Mesothelial cell of epicardium (in vitro differentiated cells): Measurements from ENCODE around the gene NPAS2. TPM values are rescaled to one million over a fixed set of nuclear protein-coding genes. Genes with fewer than 3 reads are reported as not detected.

ENCODE experiments used
- DNase-seq, 2 experiments: peaks; one replicate each; pipeline ENCODE4 v3.0.0; 2021; ENCODE audit warnings: low spot score in 2 of 2; ENCODE audit not compliant: unreplicated experiment in 2 of 2
- H3K27ac Mint-ChIP-seq: 2 replicates; pipeline ENCODE4 v1.8.0; 2021; ENCODE audit warnings: mixed read lengths
- H3K27me3 Mint-ChIP-seq: 2 replicates; pipeline ENCODE4 v1.8.0; 2021; ENCODE audit warnings: low read depth, mixed read lengths
- H3K36me3 Mint-ChIP-seq: 2 replicates; pipeline ENCODE4 v1.8.0; 2021; ENCODE audit warnings: mixed read lengths
- H3K4me1 Mint-ChIP-seq: 2 replicates; pipeline ENCODE4 v1.8.0; 2021; ENCODE audit warnings: mixed read lengths
- H3K4me3 Mint-ChIP-seq: 2 replicates; pipeline ENCODE4 v1.8.0; 2021; ENCODE audit warnings: mild to moderate bottlenecking, moderate library complexity, mixed read lengths
- H3K9me3 Mint-ChIP-seq: 2 replicates; pipeline ENCODE4 v1.8.0; 2021; ENCODE audit warnings: mixed read lengths
- CTCF ChIP-seq: fragments of 200-600 bp; sonication (generic); IDR thresholded peaks from one replicate; pipeline ENCODE4 v1.5.0; 2021; ENCODE audit warnings: antibody characterized with exemption; ENCODE audit not compliant: unreplicated experiment
- total RNA-seq: library from RNA; stranded (reverse); gene quantifications from 3 replicates; pipeline ENCODE4 v1.2.1, GENCODE V29; 2021

NPAS2 gene
- total RNA-seq, 1 donor from 2014 or later: 5.4 TPM

- Mint-ChIP-seq H3K4me1 (peaks cover 10% of the 10 kb centered on the region), H3K27me3 (peaks cover 14% of the 10 kb centered on the region), H3K4me3 (no peak overlapping the region), H3K36me3 (peaks cover 6% of the 10 kb centered on the region), H3K9me3 (peaks cover 17% of the 10 kb centered on the region), H3K27ac (no peak overlapping the region)
- no peak for DNase-seq
- TF ChIP-seq CTCF: no peak
Observed at GRCh38 chr2:100831158-100831750, 11.3 kb downstream of the NPAS2 start.

- H3K4me3 Mint-ChIP-seq: no peak overlapping the region
- H3K27me3 Mint-ChIP-seq: peaks cover 15% of the 10 kb centered on the region
- H3K9me3 Mint-ChIP-seq: peaks cover 17% of the 10 kb centered on the region
- no peak for DNase-seq
- peaks cover 10% of the 10 kb centered on the region for H3K4me1 Mint-ChIP-seq
- H3K36me3 Mint-ChIP-seq: peaks cover 6% of the 10 kb centered on the region
- H3K27ac Mint-ChIP-seq: no peak overlapping the region
- no peak for TF ChIP-seq CTCF
Observed at GRCh38 chr2:100831831-100832230, 11.9 kb downstream of the NPAS2 start.

- H3K4me1 Mint-ChIP-seq: peaks cover 10% of the 10 kb centered on the region
- no peak for TF ChIP-seq CTCF
- H3K27ac Mint-ChIP-seq: no peak overlapping the region
- H3K4me3 Mint-ChIP-seq: no peak overlapping the region
- DNase-seq: no peak
- peaks cover 15% of the 10 kb centered on the region for H3K27me3 Mint-ChIP-seq
- H3K36me3 Mint-ChIP-seq: peaks cover 4% of the 10 kb centered on the region
- peaks cover 11% of the 10 kb centered on the region for H3K9me3 Mint-ChIP-seq
Observed at GRCh38 chr2:100832885-100833284, 12.9 kb downstream of the NPAS2 start.

GRCh38 chr2:100833331-100833730 is 13.4 kb downstream of the NPAS2 start:
- Mint-ChIP-seq H3K36me3 (no peaks in the 10 kb centered on the region), H3K27me3 (peaks cover 15% of the 10 kb centered on the region), H3K27ac (no peak overlapping the region), H3K9me3 (peaks cover 6% of the 10 kb centered on the region), H3K4me3 (no peak overlapping the region), H3K4me1 (peaks cover 10% of the 10 kb centered on the region)
- TF ChIP-seq CTCF: no peak
- DNase-seq: no peak

- TF ChIP-seq CTCF: no peak
Observed at GRCh38 chr2:100834221-100834620, 14.3 kb downstream of the NPAS2 start.

More at GRCh38 chr2:100834221-100834620, 14.3 kb downstream of the NPAS2 start:
- H3K4me3 Mint-ChIP-seq: no peak overlapping the region
- H3K9me3 Mint-ChIP-seq: no peaks in the 10 kb centered on the region
- peaks cover 15% of the 10 kb centered on the region for H3K27me3 Mint-ChIP-seq
- no peak overlapping the region for H3K27ac Mint-ChIP-seq
- peaks cover 10% of the 10 kb centered on the region for H3K4me1 Mint-ChIP-seq
- H3K36me3 Mint-ChIP-seq: no peaks in the 10 kb centered on the region
- no peak for DNase-seq
